Uterus (tissue), 4 donors: ENCODE results near the gene DOCK3. TPM values are rescaled to one million over a fixed set of nuclear protein-coding genes. Genes with fewer than 3 reads are reported as not detected.

Source experiments
- DNase-seq, 2 donors: peaks; one replicate each; pipeline ENCODE4 v3.0.0-alpha.2; 2019 to 2020
- H3K27ac ChIP-seq, 2 donors: fragments of 200-600 bp; sonication (generic); 1 replicate in 1 of 2; 2 replicates in 1 of 2; pipeline ENCODE4 v1.5.1; 2016 to 2018
- H3K27me3 ChIP-seq, 2 donors: fragments of 200-600 bp; sonication (generic); one replicate each; pipeline ENCODE4 v1.5.1; 2018 to 2019; ENCODE audit warnings: control low read depth in 1 of 2
- H3K36me3 ChIP-seq, 2 donors: fragments of 200-600 bp; sonication (generic); one replicate each; pipeline ENCODE4 v1.5.1; 2019; ENCODE audit warnings: control low read depth in 1 of 2
- H3K4me1 ChIP-seq, 2 donors: fragments of 200-600 bp; sonication (generic); one replicate each; pipeline ENCODE4 v1.5.1; 2018 to 2019; ENCODE audit warnings: control low read depth in 1 of 2
- H3K4me3 ChIP-seq, 2 donors: fragments of 200-600 bp; sonication (generic); 1 replicate in 1 of 2; 2 replicates in 1 of 2; pipeline ENCODE4 v1.5.1; 2018 to 2019; ENCODE audit warnings: mild to moderate bottlenecking in 1 of 2
- H3K9me3 ChIP-seq, 2 donors: fragments of 200-600 bp; sonication (generic); one replicate each; pipeline ENCODE4 v1.5.1; 2019; ENCODE audit warnings: control low read depth in 1 of 2
- POLR2A ChIP-seq, 2 donors: fragments of 450-650 bp; IDR thresholded peaks; one replicate each; pipeline ENCODE4 v1.6.1; 2016; ENCODE audit warnings: antibody characterized with exemption in 2 of 2, mild to moderate bottlenecking in 1 of 2, moderate library complexity in 1 of 2
- intact Hi-C: fragments of 100-400 bp; cut with DNase I; formaldehyde crosslinking; loops from one replicate; pipeline ENCODE4 v1.15.1; 2023; ENCODE audit warnings: low total_unique reads
- total RNA-seq, 4 donors: library from RNA; depleted of rRNA in 3 of 4; stranded (reverse); fragments of >200 nt in 3 of 4; gene quantifications; one replicate each; pipeline versions ENCODE4 v1.1.0 to v1.2.4, GENCODE V29; 2014 to 2023
- TF ChIP-seq, protein P1 (sequence below), 4 experiments: fragments of 200-600 bp in 2 of 4; fragments of 450-650 bp in 2 of 4; sonication (generic) in 2 of 4; IDR thresholded peaks; one replicate each; pipeline ENCODE4 v1.5.1; 2016 to 2019; ENCODE audit warnings: antibody characterized with exemption in 4 of 4, mild to moderate bottlenecking in 2 of 4, moderate library complexity in 1 of 4
- donor health status: DM: yes; HTN: yes; CAD: no.

DOCK3 gene
- total RNA-seq, 4 donors from 2014 or later, result under 0.01 to 1.6 (median 0.46) TPM

DNA sequence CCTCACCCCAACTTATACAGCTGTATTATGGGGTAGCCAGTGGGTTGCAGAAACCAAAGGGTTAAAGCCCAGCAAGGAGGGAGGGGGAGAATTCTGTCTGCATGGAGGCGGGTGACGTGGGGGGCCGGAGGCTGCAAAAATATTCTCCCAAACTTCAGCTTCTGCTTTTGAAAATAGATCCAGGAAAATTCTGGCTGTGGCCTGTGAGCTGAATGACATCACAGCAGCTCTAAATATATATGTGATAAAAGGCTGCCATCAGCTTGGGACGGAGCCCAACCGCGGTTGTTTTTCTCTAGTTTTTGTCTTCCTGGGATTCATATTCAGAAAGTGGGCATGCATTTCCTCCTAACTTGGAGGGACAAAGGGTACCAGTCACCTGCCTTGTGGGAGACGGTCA is 30.2 kb upstream of the DOCK3 start:
- Histone ChIP-seq H3K4me3 (no peak overlapping the region), H3K9me3 (no peaks in the 10 kb centered on the region), H3K4me1 (no peaks in the 10 kb centered on the region), H3K27me3 (no peaks in the 10 kb centered on the region), H3K27ac (no peak overlapping the region), H3K36me3 (no peaks in the 10 kb centered on the region)
- intact Hi-C loops, result no loop called here
- TF ChIP-seq POLR2A (IDR thresholded peaks at IDR 0.05), result no peak
- TF ChIP-seq, protein P1, sequence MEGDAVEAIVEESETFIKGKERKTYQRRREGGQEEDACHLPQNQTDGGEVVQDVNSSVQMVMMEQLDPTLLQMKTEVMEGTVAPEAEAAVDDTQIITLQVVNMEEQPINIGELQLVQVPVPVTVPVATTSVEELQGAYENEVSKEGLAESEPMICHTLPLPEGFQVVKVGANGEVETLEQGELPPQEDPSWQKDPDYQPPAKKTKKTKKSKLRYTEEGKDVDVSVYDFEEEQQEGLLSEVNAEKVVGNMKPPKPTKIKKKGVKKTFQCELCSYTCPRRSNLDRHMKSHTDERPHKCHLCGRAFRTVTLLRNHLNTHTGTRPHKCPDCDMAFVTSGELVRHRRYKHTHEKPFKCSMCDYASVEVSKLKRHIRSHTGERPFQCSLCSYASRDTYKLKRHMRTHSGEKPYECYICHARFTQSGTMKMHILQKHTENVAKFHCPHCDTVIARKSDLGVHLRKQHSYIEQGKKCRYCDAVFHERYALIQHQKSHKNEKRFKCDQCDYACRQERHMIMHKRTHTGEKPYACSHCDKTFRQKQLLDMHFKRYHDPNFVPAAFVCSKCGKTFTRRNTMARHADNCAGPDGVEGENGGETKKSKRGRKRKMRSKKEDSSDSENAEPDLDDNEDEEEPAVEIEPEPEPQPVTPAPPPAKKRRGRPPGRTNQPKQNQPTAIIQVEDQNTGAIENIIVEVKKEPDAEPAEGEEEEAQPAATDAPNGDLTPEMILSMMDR (IDR thresholded peaks at IDR 0.05), result no peak
- DNase-seq, result no peak

DNA sequence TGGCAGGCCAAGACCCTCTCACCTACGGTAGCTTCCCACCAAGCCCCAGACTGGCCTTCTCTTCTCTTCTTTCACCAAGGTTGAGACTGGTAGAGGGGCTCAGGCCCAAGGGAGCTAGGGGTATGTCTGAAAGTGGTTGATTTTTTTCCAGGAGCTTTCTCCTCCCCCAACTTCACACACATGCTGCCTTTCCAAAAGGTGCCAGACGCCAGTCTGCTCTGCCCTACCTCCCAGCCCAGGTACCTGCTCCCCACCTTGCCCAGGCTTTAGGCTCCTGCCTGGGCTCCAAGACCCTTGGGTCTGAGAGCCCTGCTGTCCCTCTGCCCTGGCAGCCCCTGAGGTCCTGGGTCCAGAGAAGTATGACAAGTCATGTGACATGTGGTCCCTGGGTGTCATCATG is 29.3 kb upstream of the DOCK3 start:
- H3K9me3 ChIP-seq, result no peaks in the 10 kb centered on the region
- no peak overlapping the region for H3K4me3 ChIP-seq
- no peaks in the 10 kb centered on the region for H3K4me1 ChIP-seq
- no peaks in the 10 kb centered on the region for H3K27me3 ChIP-seq
- intact Hi-C loops, result no loop called here
- H3K36me3 ChIP-seq, result no peaks in the 10 kb centered on the region
- DNase-seq, result no peak
- TF ChIP-seq, protein P1 (IDR thresholded peaks at IDR 0.05), result no peak
- TF ChIP-seq POLR2A (IDR thresholded peaks at IDR 0.05), result no peak
- no peak overlapping the region for H3K27ac ChIP-seq

DNA sequence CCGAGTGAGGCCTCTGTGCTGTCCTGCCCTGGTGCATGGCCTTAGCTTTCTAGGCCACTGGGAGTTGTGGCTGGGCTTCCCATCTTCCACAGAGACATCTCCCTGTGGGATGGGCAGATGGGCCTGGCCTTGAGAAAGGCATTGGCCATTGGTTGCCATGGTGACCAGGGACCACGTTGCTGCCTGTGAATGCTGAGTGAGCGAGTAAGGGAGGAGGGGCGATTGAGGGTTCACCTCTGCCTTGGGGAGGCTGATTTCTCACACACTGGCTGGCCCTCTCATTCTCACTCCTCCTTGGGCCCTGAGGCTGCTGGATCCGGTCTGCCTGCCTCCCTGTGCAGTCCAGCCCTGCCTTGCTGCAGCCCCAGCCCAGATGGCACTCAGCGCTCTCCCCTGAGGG is 26.4 kb upstream of the DOCK3 start:
- Histone ChIP-seq H3K27me3 (no peaks in the 10 kb centered on the region), H3K4me3 (no peak overlapping the region), H3K36me3 (no peaks in the 10 kb centered on the region), H3K9me3 (no peaks in the 10 kb centered on the region), H3K4me1 (no peaks in the 10 kb centered on the region), H3K27ac (no peak overlapping the region)
- TF ChIP-seq, protein P1 (IDR thresholded peaks at IDR 0.05), result no peak
- no peak for TF ChIP-seq POLR2A (IDR thresholded peaks at IDR 0.05)
- intact Hi-C loops, result no loop called here
- DNase-seq, result no peak

DNA sequence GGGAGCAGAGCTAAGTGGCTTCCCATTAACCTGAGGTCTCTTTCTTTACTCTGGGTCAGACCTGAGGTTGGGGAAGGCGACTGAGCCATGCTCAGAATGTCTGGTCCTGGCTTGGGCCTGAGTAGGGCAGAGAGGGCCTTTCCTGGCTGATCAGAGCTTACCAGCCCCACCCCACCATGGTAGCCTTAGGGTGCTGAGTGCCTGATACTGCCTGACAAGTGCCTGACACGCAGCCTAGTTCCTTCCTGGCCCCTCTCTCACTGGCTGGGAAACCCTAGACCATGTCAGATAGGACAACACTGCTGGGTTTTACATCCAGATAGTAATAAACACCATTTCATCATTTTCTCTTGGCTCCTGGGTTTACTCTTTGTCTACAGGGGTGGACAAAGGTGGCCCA is 25.8 kb upstream of the DOCK3 start:
- no peak for DNase-seq
- H3K27ac ChIP-seq, result no peak overlapping the region
- intact Hi-C loops, result no loop called here

DNA sequence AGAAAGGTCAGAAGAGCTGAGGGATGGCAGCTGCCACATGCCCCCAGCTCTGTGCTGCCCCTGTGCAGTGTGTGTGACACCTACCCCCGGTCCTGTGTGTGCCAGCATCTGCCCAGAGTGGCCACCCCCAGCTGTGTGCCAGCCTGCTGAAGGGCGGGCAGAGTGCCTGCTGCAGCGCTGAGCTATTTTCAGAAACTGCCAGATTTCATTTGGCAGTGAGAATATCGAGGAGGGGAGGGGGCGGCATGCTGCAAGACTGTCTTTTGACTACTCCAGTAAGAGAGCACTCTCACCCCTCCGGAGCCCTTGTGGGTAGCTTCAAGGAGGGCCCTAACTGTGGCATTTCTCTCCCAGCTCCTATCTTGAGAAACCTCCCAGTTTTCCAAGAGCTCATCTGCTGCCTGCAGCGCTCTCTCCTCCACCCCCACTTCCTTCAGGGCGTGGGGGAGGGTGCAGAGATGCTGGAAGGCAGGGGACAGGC is 25.2 kb upstream of the DOCK3 start:
- TF ChIP-seq, protein P1 (IDR thresholded peaks at IDR 0.05), result no peak
- TF ChIP-seq POLR2A (IDR thresholded peaks at IDR 0.05), result no peak
- Histone ChIP-seq H3K4me1 (no peaks in the 10 kb centered on the region), H3K27me3 (no peaks in the 10 kb centered on the region), H3K9me3 (no peaks in the 10 kb centered on the region), H3K36me3 (no peaks in the 10 kb centered on the region), H3K27ac (no peak overlapping the region), H3K4me3 (no peak overlapping the region)
- intact Hi-C loops, result no loop called here
- DNase-seq, result no peak

More for the DNA sequence above, 25.8 kb upstream of the DOCK3 start:
- H3K27me3 ChIP-seq, result no peaks in the 10 kb centered on the region
- no peaks in the 10 kb centered on the region for H3K9me3 ChIP-seq
- no peaks in the 10 kb centered on the region for H3K36me3 ChIP-seq
- no peak overlapping the region for H3K4me3 ChIP-seq
- H3K4me1 ChIP-seq, result no peaks in the 10 kb centered on the region
- no peak for TF ChIP-seq POLR2A (IDR thresholded peaks at IDR 0.05)
- TF ChIP-seq, protein P1 (IDR thresholded peaks at IDR 0.05), result no peak
